H9 (cell line): ENCODE measurements around the gene NRP1. TPM values are rescaled to one million over a fixed set of nuclear protein-coding genes. Genes with fewer than 3 reads are reported as not detected.

Experiments used
- DNase-seq: peaks from one replicate; pipeline ENCODE4 v3.0.0-alpha.2; 2017
- H2AFZ ChIP-seq: one replicate; pipeline ENCODE4 v1.6.1; 2013; ENCODE audit warnings: mild to moderate bottlenecking, low read length, control low read depth, moderate library complexity
- H2AK5ac ChIP-seq: 2 replicates; pipeline ENCODE4 v1.6.1; 2013; ENCODE audit warnings: low read length, control low read depth, mixed read lengths; ENCODE audit not compliant: insufficient read length
- H2BK120ac ChIP-seq: one replicate; pipeline ENCODE4 v1.6.1; 2013; ENCODE audit warnings: low read depth, mild to moderate bottlenecking, low read length, control low read depth, inconsistent platforms; ENCODE audit not compliant: poor library complexity, severe bottlenecking
- H2BK12ac ChIP-seq: 2 replicates; pipeline ENCODE4 v1.6.1; 2013; ENCODE audit warnings: low read length, control low read depth, mixed read lengths, low read depth; ENCODE audit not compliant: insufficient read length
- H2BK15ac ChIP-seq: 2 replicates; pipeline ENCODE4 v1.6.1; 2013; ENCODE audit warnings: low read depth, low read length, control low read depth
- H2BK20ac ChIP-seq: one replicate; pipeline ENCODE4 v1.6.1; 2013; ENCODE audit warnings: low read depth, mild to moderate bottlenecking, low read length, control low read depth, inconsistent platforms; ENCODE audit not compliant: poor library complexity, severe bottlenecking
- H2BK5ac ChIP-seq: 2 replicates; pipeline ENCODE4 v1.6.1; 2013; ENCODE audit warnings: low read length, control low read depth, mixed read lengths; ENCODE audit not compliant: insufficient read length
- H3K14ac ChIP-seq: 2 replicates; pipeline ENCODE4 v1.6.1; 2013; ENCODE audit warnings: low read length, control low read depth; ENCODE audit not compliant: insufficient read depth
- H3K18ac ChIP-seq: 2 replicates; pipeline ENCODE4 v1.6.1; 2013; ENCODE audit warnings: low read depth, mild to moderate bottlenecking, mixed read lengths, low read length, control low read depth; ENCODE audit not compliant: insufficient read length
- H3K23ac ChIP-seq: 2 replicates; pipeline ENCODE4 v1.6.1; 2013; ENCODE audit warnings: low read length, control low read depth, mixed read lengths, low read depth; ENCODE audit not compliant: insufficient read length
- H3K23me2 ChIP-seq: 2 replicates; pipeline ENCODE4 v1.6.1; 2013; ENCODE audit warnings: low read depth, mild to moderate bottlenecking, mixed read lengths, low read length, control low read depth; ENCODE audit not compliant: insufficient read length, poor library complexity, severe bottlenecking
- H3K27ac ChIP-seq: 2 replicates; pipeline ENCODE4 v1.5.1; 2013; ENCODE audit warnings: low read length, control low read depth, mixed read lengths, low read depth; ENCODE audit not compliant: insufficient read length
- H3K27me3 ChIP-seq: 2 replicates; pipeline ENCODE4 v1.6.1; 2013; ENCODE audit warnings: low read length, control low read depth, inconsistent platforms; ENCODE audit not compliant: insufficient read depth
- H3K4ac ChIP-seq: 2 replicates; pipeline ENCODE4 v1.6.1; 2013; ENCODE audit warnings: low read depth, mild to moderate bottlenecking, control low read depth, inconsistent platforms, low read length, moderate library complexity
- H3K4me1 ChIP-seq: 2 replicates; pipeline ENCODE4 v1.6.1; 2013; ENCODE audit warnings: low read length, control low read depth, inconsistent platforms; ENCODE audit not compliant: insufficient read depth
- H3K4me2 ChIP-seq: 2 replicates; pipeline ENCODE4 v1.6.1; 2013; ENCODE audit warnings: low read length, control low read depth, mixed read lengths; ENCODE audit not compliant: insufficient read length, insufficient read depth
- H3K56ac ChIP-seq: 2 replicates; pipeline ENCODE4 v1.6.1; 2013; ENCODE audit warnings: low read depth, mild to moderate bottlenecking, mixed read lengths, low read length, control low read depth; ENCODE audit not compliant: insufficient read length
- H3K79me1 ChIP-seq: 2 replicates; pipeline ENCODE4 v1.6.1; 2013; ENCODE audit warnings: low read depth, mild to moderate bottlenecking, moderate library complexity, low read length, control low read depth, inconsistent platforms; ENCODE audit not compliant: insufficient read depth, poor library complexity, severe bottlenecking
- H3K79me2 ChIP-seq: 2 replicates; pipeline ENCODE4 v1.6.1; 2013; ENCODE audit warnings: low read length, control low read depth, inconsistent platforms; ENCODE audit not compliant: insufficient read depth
- H3K9ac ChIP-seq: 2 replicates; pipeline ENCODE4 v1.6.1; 2013; ENCODE audit warnings: low read length, control low read depth, mixed read lengths; ENCODE audit not compliant: insufficient read length; ENCODE audit errors: extremely low read depth
- H3K9me3 ChIP-seq: one replicate; pipeline ENCODE4 v1.6.1; 2013; ENCODE audit warnings: low read depth, low read length, inconsistent platforms; ENCODE audit not compliant: control insufficient read depth
- H3T11ph ChIP-seq: one replicate; pipeline ENCODE4 v1.6.1; 2013; ENCODE audit warnings: mild to moderate bottlenecking, low read length, control low read depth, inconsistent platforms
- H4K20me1 ChIP-seq: one replicate; pipeline ENCODE4 v1.6.1; 2013; ENCODE audit not compliant: control insufficient read depth, insufficient read length, insufficient read depth
- H4K5ac ChIP-seq: 2 replicates; pipeline ENCODE4 v1.6.1; 2013; ENCODE audit warnings: low read depth, mild to moderate bottlenecking, mixed read lengths, low read length, control low read depth; ENCODE audit not compliant: insufficient read length
- H4K8ac ChIP-seq: replicated peaks from 2 replicates; pipeline ENCODE4 v1.6.1; 2013; ENCODE audit warnings: low read length, control low read depth, mixed read lengths, low read depth; ENCODE audit not compliant: insufficient read length
- H4K91ac ChIP-seq: 2 replicates; pipeline ENCODE4 v1.6.1; 2013; ENCODE audit warnings: low read depth, mild to moderate bottlenecking, moderate library complexity, mixed read lengths, low read length, control low read depth; ENCODE audit not compliant: insufficient read length
- H3K27ac Mint-ChIP-seq, 3 experiments: 2 replicates in 2 of 3; 3 replicates in 1 of 3; pipeline ENCODE4 v1.8.0; 2020 to 2021; ENCODE audit warnings: mixed read lengths in 3 of 3, mild to moderate bottlenecking in 1 of 3, moderate library complexity in 1 of 3
- H3K27me3 Mint-ChIP-seq: 2 replicates; pipeline ENCODE4 v1.8.0; 2021; ENCODE audit warnings: low read depth, mild to moderate bottlenecking, moderate library complexity, mixed read lengths
- H3K36me3 Mint-ChIP-seq, 3 experiments: 2 replicates in 2 of 3; 3 replicates in 1 of 3; pipeline ENCODE4 v1.8.0; 2020 to 2021; ENCODE audit warnings: low read depth in 3 of 3, mixed read lengths in 3 of 3; ENCODE audit not compliant: insufficient read depth in 1 of 3
- H3K4me1 Mint-ChIP-seq, 2 experiments: 2 replicates each; pipeline ENCODE4 v1.8.0; 2020; ENCODE audit warnings: mixed read lengths in 2 of 2
- H3K4me3 Mint-ChIP-seq, 2 experiments: 2 replicates in 1 of 2; 3 replicates in 1 of 2; pipeline ENCODE4 v1.8.0; 2020 to 2021; ENCODE audit warnings: mild to moderate bottlenecking in 2 of 2, mixed read lengths in 2 of 2, moderate library complexity in 1 of 2
- H3K9me3 Mint-ChIP-seq, 2 experiments: 2 replicates in 1 of 2; 3 replicates in 1 of 2; pipeline ENCODE4 v1.8.0; 2020; ENCODE audit warnings: mild to moderate bottlenecking in 2 of 2, mixed read lengths in 2 of 2, moderate library complexity in 1 of 2
- CTCF ChIP-seq: fragments of 200-600 bp; sonication (generic); conservative IDR thresholded peaks from 3 replicates; pipeline ENCODE4 v1.8.0; 2021; ENCODE audit warnings: antibody characterized with exemption, mild to moderate bottlenecking
- WGBS: extraction: QIAGEN DNeasy Blood & Tissue Kit; methylation state at CpG from one replicate; pipeline ENCODE4 v1.1.7; 2013; ENCODE audit warnings: missing lambda C conversion rate, low lambda C conversion rate, mixed read lengths; ENCODE audit not compliant: insufficient read length; ENCODE audit errors: extremely low coverage; 5-methylcytosine and 5-hydroxymethylcytosine counted together
- total RNA-seq: library from RNA; stranded (reverse); gene quantifications from 2 replicates; pipeline ENCODE4 v1.2.1, GENCODE V29; 2021

Gene NRP1
- total RNA-seq, 1 experiment from 2014 or later: 4.6 TPM

DNA sequence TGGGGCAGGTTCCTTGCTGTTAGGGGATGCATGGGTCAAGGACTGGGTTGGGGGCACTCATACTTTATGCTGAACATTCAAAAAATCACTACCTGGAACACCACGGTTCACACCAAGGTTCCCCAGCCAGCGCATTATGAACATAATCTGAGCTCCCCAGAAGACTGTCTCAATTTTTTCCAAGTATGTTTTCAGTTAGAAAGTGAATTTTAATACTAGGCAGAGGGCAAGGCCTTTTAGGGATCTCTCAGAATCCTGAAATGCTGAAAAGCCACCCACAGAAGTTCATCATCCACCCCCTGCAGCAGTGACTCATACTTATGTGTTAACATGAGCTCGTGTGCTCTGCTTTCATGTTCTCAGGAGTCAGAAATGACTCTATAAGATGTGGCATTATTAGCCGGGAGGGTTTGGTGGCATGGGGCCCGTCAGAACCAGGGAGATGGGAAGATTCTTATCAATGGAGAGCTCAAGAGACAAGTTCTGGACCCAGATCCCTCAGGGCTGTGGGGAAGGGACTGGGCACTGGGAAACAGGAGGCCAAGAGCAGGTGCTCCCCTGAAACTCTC, 191.2 kb downstream of the NRP1 start:
- Histone ChIP-seq H2BK120ac (no peak overlapping the region), H3K56ac (no peak overlapping the region), H2BK15ac (no peak overlapping the region), H4K8ac (no peak overlapping the region), H3K79me2 (no peaks in the 10 kb centered on the region), H3K14ac (no peak overlapping the region), H3T11ph (no peak overlapping the region), H2AK5ac (no peak overlapping the region), H3K9ac (no peak overlapping the region), H3K27me3 (no peaks in the 10 kb centered on the region), H4K5ac (no peak overlapping the region), H3K18ac (no peak overlapping the region), H2BK20ac (no peak overlapping the region), H4K20me1 (no peaks in the 10 kb centered on the region), H3K79me1 (no peaks in the 10 kb centered on the region), H3K9me3 (no peaks in the 10 kb centered on the region), H2AFZ (no peak overlapping the region), H3K23me2 (no peaks in the 10 kb centered on the region), H4K91ac (no peak overlapping the region), H3K4me2 (no peak overlapping the region), H3K4me1 (no peaks in the 10 kb centered on the region), H2BK5ac (no peak overlapping the region), H3K23ac (no peak overlapping the region), H3K27ac (no peak overlapping the region), H3K4ac (no peak overlapping the region), H2BK12ac (no peak overlapping the region)
- Mint-ChIP-seq H3K4me3 (no peak overlapping the region), H3K27ac (no peak overlapping the region), H3K9me3 (peaks cover 4 to 8% of the 10 kb centered on the region in 2 experiments; a peak in 3 of 5 replicates), H3K36me3 (peaks cover 0 to 3% (median 1%) of the 10 kb centered on the region in 3 experiments; a peak in 4 of 7 replicates), H3K4me1 (peaks cover 3 to 5% of the 10 kb centered on the region in 2 experiments; a peak in 3 of 4 replicates), H3K27me3 (no peaks in the 10 kb centered on the region; the same call in 1 of the 2 replicates)
- DNase-seq: no peak
- TF ChIP-seq CTCF: no peak
- WGBS: no CpG with 5 or more reads among the region's 5 CpGs
